ENCODE results near the gene CACNA2D2. TPM values are rescaled to one million over a fixed set of nuclear protein-coding genes. Genes with fewer than 3 reads are reported as not detected.
A peak's percentile ranks its signal among the peaks of the same experiment; 100 is the strongest.

CACNA2D2 gene
- total RNA-seq, 1 experiment from 2014 or later = 0.59 TPM

GRCh38 chr3:50530001-50530970 is 26.9 kb upstream of the CACNA2D2 start:
- no peak for ATAC-seq

GRCh38 chr3:50525987-50526386 is 22.6 kb upstream of the CACNA2D2 start:
- no peaks in the 10 kb centered on the region for H3K4me1 ChIP-seq (ENCODE audit: control insufficient read depth, insufficient read depth, low read length)
- ATAC-seq = no peak
- intact Hi-C loops (cut with micrococcal nuclease; ENCODE audit: unreplicated experiment) = no loop called here
- no peak for DNase-seq (ENCODE audit: low read depth, low spot score)
- no peaks in the 10 kb centered on the region for H3K9me3 ChIP-seq (ENCODE audit: control insufficient read depth, insufficient read depth, low read depth, low read length)
- TF ChIP-seq REST (IDR thresholded peaks at IDR 0.05; ENCODE audit: insufficient read depth in 1 of 2, low read depth in 2 of 2, low read length in 1 of 2) (peak; percentile 90 to 93), TCF7L2 (IDR thresholded peaks at IDR 0.05; ENCODE audit: low read depth, low read length) (no peak)
- H3K27ac ChIP-seq (ENCODE audit: low read length) = no peak overlapping the region
- no peaks in the 10 kb centered on the region for H3K27me3 ChIP-seq (ENCODE audit: control insufficient read depth, insufficient read depth, low read length)
- H3K4me3 ChIP-seq (ENCODE audit: low read depth in 2 of 2, low read length in 2 of 2) = no peak overlapping the region
- in situ Hi-C loops (cut with HindIII; ENCODE audit: low pct_unique_long_range_greater_than_20kb, low sequenced_read_pairs) = no loop called here
- POLR2A ChIA-PET = no interaction called here
- no TSS peak for BruUV-seq (replicated peaks)
- CTCF ChIA-PET = interaction anchor here (1.0 kb wide), 1 partner anchor 17 kb away, joined by 3 read pairs; no protein-coding TSS in a partner anchor
- H3K36me3 ChIP-seq (ENCODE audit: control insufficient read depth, insufficient read depth, low read length) = no peaks in the 10 kb centered on the region

More at GRCh38 chr3:50530001-50530970, 26.9 kb upstream of the CACNA2D2 start:
- H3K4me3 ChIP-seq (ENCODE audit: low read depth in 2 of 2, low read length in 2 of 2) = no peak overlapping the region
- CTCF ChIA-PET = no interaction called here
- H3K27ac ChIP-seq (ENCODE audit: low read length) = no peak overlapping the region
- TF ChIP-seq SIN3A (IDR thresholded peaks at IDR 0.05; ENCODE audit: borderline replicate concordance, insufficient read depth, low read depth, low read length) (no peak), TCF7L2 (IDR thresholded peaks at IDR 0.05; ENCODE audit: low read depth, low read length) (no peak), POLR2AphosphoS5 (IDR thresholded peaks at IDR 0.05; ENCODE audit: low read depth, low read length) (no peak), CTCF (IDR thresholded peaks at IDR 0.05) (no peak), REST (IDR thresholded peaks at IDR 0.05; ENCODE audit: insufficient read depth in 1 of 2, low read depth in 2 of 2, low read length in 1 of 2) (no peak)
- in situ Hi-C loops (cut with HindIII; ENCODE audit: low pct_unique_long_range_greater_than_20kb, low sequenced_read_pairs) = no loop called here
- POLR2A ChIA-PET = no interaction called here
- intact Hi-C loops (cut with micrococcal nuclease; ENCODE audit: unreplicated experiment) = no loop called here
- no peaks in the 10 kb centered on the region for H3K9me3 ChIP-seq (ENCODE audit: control insufficient read depth, insufficient read depth, low read depth, low read length)
- H3K27me3 ChIP-seq (ENCODE audit: control insufficient read depth, insufficient read depth, low read length) = no peaks in the 10 kb centered on the region
- no peaks in the 10 kb centered on the region for H3K4me1 ChIP-seq (ENCODE audit: control insufficient read depth, insufficient read depth, low read length)
- no peaks in the 10 kb centered on the region for H3K36me3 ChIP-seq (ENCODE audit: control insufficient read depth, insufficient read depth, low read length)
- BruUV-seq (replicated peaks) = no TSS peak
- DNase-seq (ENCODE audit: low read depth, low spot score) = no peak
